Neuronal stem cell (in vitro differentiated cells): ENCODE measurements around the gene CARMIL1.
A peak's percentile ranks its signal among the peaks of the same experiment; 100 is the strongest.

Experiments used
- DNase-seq: peaks from one replicate; pipeline ENCODE4 v3.0.0-alpha.2; 2013; ENCODE audit warnings: low spot score
- H2AFZ ChIP-seq: one replicate; pipeline ENCODE4 v1.6.1; 2013; ENCODE audit warnings: mild to moderate bottlenecking, low read length, inconsistent platforms
- H2AK5ac ChIP-seq: 2 replicates; pipeline ENCODE4 v1.6.1; 2013; ENCODE audit warnings: low read depth, mild to moderate bottlenecking, inconsistent platforms, low read length, moderate library complexity, mixed read lengths
- H2BK120ac ChIP-seq: 2 replicates; pipeline ENCODE4 v1.6.1; 2013; ENCODE audit warnings: low read depth, mild to moderate bottlenecking, inconsistent platforms, low read length, moderate library complexity, mixed read lengths
- H2BK12ac ChIP-seq: one replicate; pipeline ENCODE4 v1.6.1; 2013; ENCODE audit warnings: low read length, inconsistent platforms
- H2BK15ac ChIP-seq: 2 replicates; pipeline ENCODE4 v1.6.1; 2013; ENCODE audit warnings: mild to moderate bottlenecking, low read length, inconsistent platforms, mixed read lengths
- H2BK5ac ChIP-seq: one replicate; pipeline ENCODE4 v1.6.1; 2013; ENCODE audit warnings: inconsistent platforms, mild to moderate bottlenecking, low read length, moderate library complexity
- H3K14ac ChIP-seq: one replicate; pipeline ENCODE4 v1.6.1; 2013; ENCODE audit warnings: low read length, inconsistent platforms
- H3K18ac ChIP-seq: 2 replicates; pipeline ENCODE4 v1.6.1; 2013; ENCODE audit warnings: low read length, inconsistent platforms
- H3K23ac ChIP-seq: 2 replicates; pipeline ENCODE4 v1.6.1; 2013; ENCODE audit warnings: low read depth, mild to moderate bottlenecking, mixed read lengths, low read length, inconsistent platforms; ENCODE audit not compliant: poor library complexity
- H3K27ac ChIP-seq: replicated peaks from 3 replicates; pipeline ENCODE4 v1.5.1; 2013; ENCODE audit warnings: low read length, inconsistent platforms
- H3K27me3 ChIP-seq, 3 experiments: 2 replicates each; pipeline ENCODE4 v1.6.1; 2013; ENCODE audit warnings: low read length in 3 of 3, mild to moderate bottlenecking in 2 of 3, inconsistent platforms in 1 of 3, low read depth in 1 of 3, mixed read lengths in 1 of 3, moderate library complexity in 1 of 3; ENCODE audit not compliant: control insufficient read depth in 3 of 3, insufficient read depth in 3 of 3
- H3K36me3 ChIP-seq, 2 donors: replicated peaks in 1 of 2; 2 replicates each; pipeline ENCODE4 v1.6.1; 2013; ENCODE audit warnings: low read length in 2 of 2; ENCODE audit not compliant: control insufficient read depth in 2 of 2, insufficient read depth in 2 of 2
- H3K4ac ChIP-seq: 2 replicates; pipeline ENCODE4 v1.6.1; 2013; ENCODE audit warnings: inconsistent platforms, mild to moderate bottlenecking, low read length, moderate library complexity
- H3K4me1 ChIP-seq, 2 donors: 1 replicate in 1 of 2; 2 replicates in 1 of 2; pipeline ENCODE4 v1.6.1; 2013; ENCODE audit warnings: low read length in 2 of 2, low read depth in 1 of 2; ENCODE audit not compliant: control insufficient read depth in 2 of 2, insufficient read depth in 1 of 2
- H3K4me2 ChIP-seq: one replicate; pipeline ENCODE4 v1.6.1; 2013; ENCODE audit warnings: mild to moderate bottlenecking, low read length, inconsistent platforms; ENCODE audit not compliant: insufficient read depth, poor library complexity, severe bottlenecking
- H3K4me3 ChIP-seq, 2 donors: 2 replicates each; pipeline ENCODE4 v1.5.1; 2013; ENCODE audit warnings: low read length in 2 of 2, mild to moderate bottlenecking in 2 of 2, inconsistent platforms in 1 of 2, moderate library complexity in 1 of 2
- H3K79me1 ChIP-seq: one replicate; pipeline ENCODE4 v1.6.1; 2013; ENCODE audit warnings: low read depth, mild to moderate bottlenecking, inconsistent platforms, low read length, moderate library complexity
- H3K9ac ChIP-seq: one replicate; pipeline ENCODE4 v1.6.1; 2013; ENCODE audit warnings: mild to moderate bottlenecking, low read depth, low read length, inconsistent platforms; ENCODE audit not compliant: poor library complexity
- H3K9me3 ChIP-seq, 2 donors: replicated peaks in 1 of 2; 2 replicates each; pipeline versions ENCODE3 to v1.6.1; 2013; ENCODE audit warnings: low read length in 2 of 2, mild to moderate bottlenecking in 2 of 2, inconsistent platforms in 1 of 2, low read depth in 1 of 2, mixed read lengths in 1 of 2, moderate library complexity in 1 of 2; ENCODE audit not compliant: control insufficient read depth in 2 of 2, insufficient read depth in 1 of 2
- H4K8ac ChIP-seq: one replicate; pipeline ENCODE4 v1.6.1; 2013; ENCODE audit warnings: low read depth, mild to moderate bottlenecking, inconsistent platforms, low read length, moderate library complexity
- H4K91ac ChIP-seq: one replicate; pipeline ENCODE4 v1.6.1; 2013; ENCODE audit warnings: low read length, low read depth, mild to moderate bottlenecking, inconsistent platforms; ENCODE audit not compliant: poor library complexity
- WGBS, 2 donors: extraction: QIAGEN DNeasy Blood & Tissue Kit; methylation state at CpG; one replicate each; pipeline ENCODE4 v1.1.7; 2013; ENCODE audit warnings: missing lambda C conversion rate in 2 of 2, mixed read lengths in 1 of 2; ENCODE audit not compliant: insufficient read length in 2 of 2, insufficient replicate concordance in 1 of 2; ENCODE audit errors: extremely low coverage in 2 of 2; 5-methylcytosine and 5-hydroxymethylcytosine counted together

CARMIL1 gene

GRCh38 chr6:25244865-25245264, 34.3 kb upstream of the CARMIL1 start:
- no peak overlapping the region for H3K4me3 ChIP-seq
- no peak overlapping the region for H2AFZ ChIP-seq
- no peak overlapping the region for H2BK15ac ChIP-seq
- H4K91ac ChIP-seq: no peak overlapping the region
- no peak overlapping the region for H3K18ac ChIP-seq
- H3K36me3 ChIP-seq: no peaks in the 10 kb centered on the region
- H2BK5ac ChIP-seq: no peak overlapping the region
- H3K4ac ChIP-seq: no peak overlapping the region
- no peaks in the 10 kb centered on the region for H3K4me1 ChIP-seq
- H4K8ac ChIP-seq: no peak overlapping the region
- H2BK12ac ChIP-seq: no peak overlapping the region
- DNase-seq: no peak
- no peak overlapping the region for H3K23ac ChIP-seq
- no peak overlapping the region for H3K14ac ChIP-seq
- no peak overlapping the region for H3K27ac ChIP-seq
- H2BK120ac ChIP-seq: no peak overlapping the region
- H2AK5ac ChIP-seq: no peak overlapping the region
- no peaks in the 10 kb centered on the region for H3K27me3 ChIP-seq
- no peak overlapping the region for H3K4me2 ChIP-seq
- no peaks in the 10 kb centered on the region for H3K9me3 ChIP-seq
- H3K79me1 ChIP-seq: no peaks in the 10 kb centered on the region
- no peak overlapping the region for H3K9ac ChIP-seq

GRCh38 chr6:25248123-25248522, 31.1 kb upstream of the CARMIL1 start:
- no peak overlapping the region for H3K23ac ChIP-seq
- H3K27me3 ChIP-seq: no peaks in the 10 kb centered on the region
- H3K14ac ChIP-seq: no peak overlapping the region
- H3K79me1 ChIP-seq: no peaks in the 10 kb centered on the region
- no peak overlapping the region for H3K27ac ChIP-seq
- no peak overlapping the region for H3K4me2 ChIP-seq
- H2BK120ac ChIP-seq: no peak overlapping the region
- no peak overlapping the region for H3K4ac ChIP-seq
- no peak overlapping the region for H3K4me3 ChIP-seq
- no peak overlapping the region for H2BK5ac ChIP-seq
- no peak overlapping the region for H2BK15ac ChIP-seq
- H3K4me1 ChIP-seq: no peaks in the 10 kb centered on the region
- DNase-seq: no peak
- no CpG with 5 or more reads among the region's 1 CpG for WGBS, 2 donors
- no peak overlapping the region for H3K9ac ChIP-seq
- H2AK5ac ChIP-seq: no peak overlapping the region
- no peak overlapping the region for H2BK12ac ChIP-seq
- no peaks in the 10 kb centered on the region for H3K9me3 ChIP-seq
- H3K36me3 ChIP-seq: no peaks in the 10 kb centered on the region
- H4K8ac ChIP-seq: no peak overlapping the region
- H4K91ac ChIP-seq: no peak overlapping the region
- H3K18ac ChIP-seq: no peak overlapping the region
- H2AFZ ChIP-seq: no peak overlapping the region

- H3K27ac ChIP-seq: no peak overlapping the region
- H3K18ac ChIP-seq: no peak overlapping the region
- no peaks in the 10 kb centered on the region for H3K27me3 ChIP-seq
- H2AFZ ChIP-seq: no peak overlapping the region
- no peak overlapping the region for H4K91ac ChIP-seq
- H3K79me1 ChIP-seq: no peaks in the 10 kb centered on the region
- peak overlapping the region in 1 of 2 donors; percentile 11 for H3K4me3 ChIP-seq
- no peak overlapping the region for H3K23ac ChIP-seq
- H2BK15ac ChIP-seq: no peak overlapping the region
- H2BK5ac ChIP-seq: no peak overlapping the region
- no CpG with 5 or more reads among the region's 1 CpG for WGBS, 2 donors
- H4K8ac ChIP-seq: no peak overlapping the region
- no peak overlapping the region for H3K4me2 ChIP-seq
- no peak overlapping the region for H3K4ac ChIP-seq
- no peaks in the 10 kb centered on the region for H3K9me3 ChIP-seq
- DNase-seq: no peak
- no peak overlapping the region for H3K9ac ChIP-seq
- H3K4me1 ChIP-seq: no peaks in the 10 kb centered on the region
- H2BK120ac ChIP-seq: no peak overlapping the region
- no peak overlapping the region for H2BK12ac ChIP-seq
- H3K14ac ChIP-seq: no peak overlapping the region
- no peak overlapping the region for H2AK5ac ChIP-seq
- H3K36me3 ChIP-seq: no peaks in the 10 kb centered on the region
Observed at GRCh38 chr6:25249133-25249532, 30.0 kb upstream of the CARMIL1 start.

- Histone ChIP-seq H3K27ac (no peak overlapping the region), H3K14ac (no peak overlapping the region)
- DNase-seq: no peak
Observed at GRCh38 chr6:25250878-25251277, 28.3 kb upstream of the CARMIL1 start.

More at GRCh38 chr6:25250878-25251277, 28.3 kb upstream of the CARMIL1 start:
- no peak overlapping the region for H2BK12ac ChIP-seq
- no CpG with 5 or more reads among the region's 5 CpGs for WGBS, 2 donors
- no peaks in the 10 kb centered on the region for H3K4me1 ChIP-seq
- no peaks in the 10 kb centered on the region for H3K9me3 ChIP-seq
- H3K4me2 ChIP-seq: no peak overlapping the region
- H2BK15ac ChIP-seq: no peak overlapping the region
- H2AFZ ChIP-seq: no peak overlapping the region
- H2AK5ac ChIP-seq: no peak overlapping the region
- H3K79me1 ChIP-seq: no peaks in the 10 kb centered on the region
- no peaks in the 10 kb centered on the region for H3K36me3 ChIP-seq
- H4K8ac ChIP-seq: no peak overlapping the region
- no peak overlapping the region for H4K91ac ChIP-seq
- no peak overlapping the region for H3K4ac ChIP-seq
- no peak overlapping the region for H3K23ac ChIP-seq
- no peaks in the 10 kb centered on the region for H3K27me3 ChIP-seq
- H3K9ac ChIP-seq: no peak overlapping the region
- no peak overlapping the region for H3K18ac ChIP-seq
- no peak overlapping the region for H2BK120ac ChIP-seq
- H3K4me3 ChIP-seq: no peak overlapping the region
- H2BK5ac ChIP-seq: no peak overlapping the region
